Measurements from ENCODE around the gene GINS3. TPM values are rescaled to one million over a fixed set of nuclear protein-coding genes. Genes with fewer than 3 reads are reported as not detected.

The GINS3 gene
- total RNA-seq = 1 to 10 TPM; 5.8 to 7.1 TPM

- H3K9me3 ChIP-seq = no peaks in the 10 kb centered on the region
- DNase-seq (ENCODE audit: low spot score) = peak; percentile 84
- H3K4me1 ChIP-seq = peaks cover 0 to 9% of the 10 kb centered on the region in 2 donors
- TF ChIP-seq, protein P1, sequence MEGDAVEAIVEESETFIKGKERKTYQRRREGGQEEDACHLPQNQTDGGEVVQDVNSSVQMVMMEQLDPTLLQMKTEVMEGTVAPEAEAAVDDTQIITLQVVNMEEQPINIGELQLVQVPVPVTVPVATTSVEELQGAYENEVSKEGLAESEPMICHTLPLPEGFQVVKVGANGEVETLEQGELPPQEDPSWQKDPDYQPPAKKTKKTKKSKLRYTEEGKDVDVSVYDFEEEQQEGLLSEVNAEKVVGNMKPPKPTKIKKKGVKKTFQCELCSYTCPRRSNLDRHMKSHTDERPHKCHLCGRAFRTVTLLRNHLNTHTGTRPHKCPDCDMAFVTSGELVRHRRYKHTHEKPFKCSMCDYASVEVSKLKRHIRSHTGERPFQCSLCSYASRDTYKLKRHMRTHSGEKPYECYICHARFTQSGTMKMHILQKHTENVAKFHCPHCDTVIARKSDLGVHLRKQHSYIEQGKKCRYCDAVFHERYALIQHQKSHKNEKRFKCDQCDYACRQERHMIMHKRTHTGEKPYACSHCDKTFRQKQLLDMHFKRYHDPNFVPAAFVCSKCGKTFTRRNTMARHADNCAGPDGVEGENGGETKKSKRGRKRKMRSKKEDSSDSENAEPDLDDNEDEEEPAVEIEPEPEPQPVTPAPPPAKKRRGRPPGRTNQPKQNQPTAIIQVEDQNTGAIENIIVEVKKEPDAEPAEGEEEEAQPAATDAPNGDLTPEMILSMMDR (IDR thresholded peaks at IDR 0.05) = peak in 1 of 2 donors; percentile 12
- H3K4me3 ChIP-seq = peak within 1 kb of the TSS; percentile 80 to 87
- no peaks in the 10 kb centered on the region for H3K27me3 ChIP-seq
- H3K36me3 ChIP-seq = peaks cover 4% of the 10 kb centered on the region
- peak within 1 kb of the TSS; percentile 86 to 89 for H3K27ac ChIP-seq
Measured at GRCh38 chr16:58392215-58393137, at the start of gene GINS3. Gene GINS3 (plus strand): TSS chr16:58392471. CDS start chr16:58392602, 131 bp downstream.

DNA sequence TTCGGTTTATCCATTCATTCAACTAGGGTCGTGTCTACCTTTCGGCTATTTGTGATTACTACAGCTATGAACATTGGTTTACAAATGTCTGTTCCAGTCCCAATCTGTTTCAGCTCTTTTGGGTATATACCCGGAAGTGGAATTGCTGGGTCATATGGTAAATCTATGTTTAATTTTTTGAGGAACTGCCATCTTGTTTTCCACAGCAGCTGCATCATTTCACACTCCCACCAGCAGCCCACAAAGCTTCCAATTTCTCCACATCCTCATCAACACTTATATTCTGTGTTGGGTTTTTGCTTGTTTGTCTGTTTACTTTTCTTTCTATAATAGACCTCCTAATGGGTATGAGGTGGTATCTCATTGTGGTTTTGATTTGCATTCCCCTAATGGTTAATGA is 48.7 kb upstream of the GINS3 start:
- Histone ChIP-seq H3K27ac (no peak overlapping the region), H3K4me3 (no peak overlapping the region), H3K27me3 (no peaks in the 10 kb centered on the region), H3K4me1 (peaks cover 0 to 27% of the 10 kb centered on the region in 2 donors), H3K36me3 (no peaks in the 10 kb centered on the region), H3K9me3 (no peaks in the 10 kb centered on the region)
- DNase-seq (ENCODE audit: low spot score) = no peak
- TF ChIP-seq, protein P1 (IDR thresholded peaks at IDR 0.05) = no peak

DNA sequence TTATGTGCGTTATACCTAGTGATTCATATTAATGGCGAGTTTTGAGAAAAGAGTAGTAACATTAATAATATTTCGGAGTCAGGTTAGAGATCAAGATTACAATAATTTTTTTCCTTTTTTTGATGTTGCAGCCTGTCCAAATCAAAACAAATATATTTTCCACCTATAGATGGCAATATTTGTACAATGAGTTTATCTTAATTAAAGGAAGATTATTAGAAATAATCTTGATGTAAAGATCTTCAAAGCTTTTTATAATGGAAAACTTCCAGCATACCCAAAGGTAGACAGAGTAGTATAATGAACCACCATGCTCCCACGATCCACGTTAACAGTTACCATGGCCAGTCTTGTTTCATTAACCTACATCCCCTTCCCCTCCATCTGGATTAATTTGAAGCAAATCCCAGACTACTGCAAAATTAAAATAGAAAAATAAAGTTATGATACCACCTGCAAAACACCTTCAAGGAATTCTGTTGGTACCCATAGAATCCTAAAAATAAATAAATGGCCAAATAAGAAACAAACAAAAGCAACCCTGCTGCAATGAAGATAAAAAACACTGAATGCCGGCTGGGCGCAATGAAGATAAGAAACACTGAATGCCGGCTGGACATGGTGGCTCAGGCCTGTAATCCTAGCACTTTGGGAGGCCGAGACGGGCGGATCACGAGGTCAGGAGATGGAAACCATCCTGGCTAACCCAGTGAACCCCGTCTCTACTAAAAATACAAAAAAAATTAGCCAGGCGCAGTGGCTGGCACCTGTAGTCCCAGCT is 46.5 kb upstream of the GINS3 start:
- Histone ChIP-seq H3K27me3 (no peaks in the 10 kb centered on the region), H3K36me3 (no peaks in the 10 kb centered on the region), H3K4me1 (peaks cover 0 to 20% of the 10 kb centered on the region in 2 donors), H3K9me3 (no peaks in the 10 kb centered on the region), H3K4me3 (no peak overlapping the region), H3K27ac (peak overlapping the region; percentile 62 to 75)
- no peak for DNase-seq (ENCODE audit: low spot score)
- TF ChIP-seq, protein P1 (IDR thresholded peaks at IDR 0.05) = peak in 1 of 2 donors; percentile 51

DNA sequence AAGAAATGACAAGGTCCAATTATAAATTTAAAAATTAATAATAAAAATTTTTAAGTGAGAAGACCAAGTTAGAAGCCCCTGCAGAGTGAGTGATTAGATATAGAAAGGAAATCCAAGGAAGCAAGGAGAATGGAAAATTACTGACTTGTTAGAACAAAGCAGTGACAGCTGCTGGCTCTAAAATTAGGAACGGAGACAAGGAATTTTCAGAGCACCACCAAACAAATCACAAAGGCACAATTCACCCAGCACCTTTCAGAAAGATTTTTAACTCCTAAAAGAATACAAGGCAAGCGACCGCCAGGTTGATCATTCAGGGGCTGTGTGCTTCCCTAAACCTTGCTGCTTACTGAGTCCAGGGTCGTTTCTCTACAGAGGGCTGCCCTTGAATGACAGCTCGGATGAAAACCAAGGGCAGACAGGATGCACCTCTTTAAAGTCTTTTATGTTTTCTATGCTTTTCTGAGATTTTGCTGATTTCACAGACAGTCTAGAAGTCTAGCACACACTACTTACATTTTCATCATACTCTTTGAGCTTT is 45.4 kb upstream of the GINS3 start:
- Histone ChIP-seq H3K9me3 (no peaks in the 10 kb centered on the region), H3K27me3 (no peaks in the 10 kb centered on the region), H3K27ac (peak overlapping the region; percentile 62 to 75), H3K4me1 (peaks cover 0 to 20% of the 10 kb centered on the region in 2 donors), H3K36me3 (no peaks in the 10 kb centered on the region), H3K4me3 (no peak overlapping the region)
- no peak for DNase-seq (ENCODE audit: low spot score)
- TF ChIP-seq, protein P1 (IDR thresholded peaks at IDR 0.05) = no peak

DNA sequence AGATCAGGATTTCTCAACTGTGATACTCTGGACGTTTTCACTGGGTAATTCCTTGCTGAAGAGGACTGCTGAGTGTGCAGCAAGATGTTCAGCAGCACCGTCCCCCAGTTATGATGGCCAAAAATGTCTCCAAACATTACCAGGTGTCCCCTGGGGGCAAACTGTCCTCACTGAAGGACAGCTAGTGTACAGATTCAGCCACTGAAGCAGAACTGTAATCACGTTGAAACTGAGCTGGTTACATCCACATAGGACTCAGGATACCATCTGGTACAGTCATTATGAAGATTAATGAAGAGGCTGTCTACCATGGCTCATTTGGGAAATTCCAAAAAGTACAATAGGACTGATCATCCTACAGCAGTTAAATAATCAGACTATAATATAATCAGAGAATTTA is 43.3 kb upstream of the GINS3 start:
- Histone ChIP-seq H3K27ac (no peak overlapping the region), H3K4me3 (no peak overlapping the region), H3K27me3 (no peaks in the 10 kb centered on the region), H3K36me3 (no peaks in the 10 kb centered on the region), H3K4me1 (peaks cover 0 to 20% of the 10 kb centered on the region in 2 donors), H3K9me3 (no peaks in the 10 kb centered on the region)
- DNase-seq (ENCODE audit: low spot score) = no peak
- TF ChIP-seq, protein P1 (IDR thresholded peaks at IDR 0.05) = no peak

Data from right atrium auricular region (tissue), 2 donors.